CD4-positive, alpha-beta T cell treated with Interleukin-17A for 1 hour (primary cell): Measurements from ENCODE around the gene RPS6KB2.

Source experiments
- DNase-seq: peaks from one replicate; pipeline ENCODE4 v3.0.0-alpha.2; 2020

Gene RPS6KB2

DNA sequence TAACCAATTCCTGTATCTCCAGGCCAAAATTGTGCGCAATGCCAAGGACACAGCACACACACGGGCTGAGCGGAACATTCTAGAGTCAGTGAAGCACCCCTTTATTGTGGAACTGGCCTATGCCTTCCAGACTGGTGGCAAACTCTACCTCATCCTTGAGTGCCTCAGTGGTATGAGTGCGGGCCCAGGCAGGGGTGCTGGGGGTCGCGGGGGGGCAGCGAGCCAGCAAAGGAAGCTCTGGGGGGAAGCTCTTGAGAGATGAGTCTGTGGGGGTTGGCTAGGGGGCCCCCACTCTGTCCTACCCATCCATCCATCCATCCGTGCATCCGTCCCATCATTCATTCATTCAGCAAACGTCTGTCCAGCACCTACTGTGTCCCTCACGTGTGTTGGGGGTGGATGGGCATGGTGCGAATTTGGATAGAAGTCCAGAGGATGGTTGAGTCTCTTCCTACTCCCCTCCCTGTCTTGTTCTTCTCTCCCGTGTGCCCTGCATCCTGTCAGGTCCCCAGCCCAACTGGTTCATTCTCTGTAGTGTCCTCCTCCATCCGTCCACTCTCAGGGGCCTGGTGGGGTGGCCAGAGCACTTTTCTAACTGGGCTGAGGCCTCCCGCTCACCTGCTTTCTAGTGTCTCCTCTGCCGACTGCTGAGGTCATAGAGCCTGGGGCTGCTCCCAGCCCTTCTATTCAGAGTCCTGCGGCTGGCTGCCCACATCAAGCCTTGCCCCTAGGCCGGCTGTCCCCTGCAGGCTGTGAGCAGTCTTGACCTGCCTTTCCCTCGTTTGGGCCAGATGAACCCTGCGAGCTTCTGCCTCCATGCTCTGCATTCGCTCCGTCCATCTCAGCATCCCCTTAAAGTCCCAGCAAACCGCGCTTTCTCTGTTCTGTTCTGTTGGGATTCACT, 3.3 kb downstream of the RPS6KB2 start:
- DNase-seq, result no peak

DNA sequence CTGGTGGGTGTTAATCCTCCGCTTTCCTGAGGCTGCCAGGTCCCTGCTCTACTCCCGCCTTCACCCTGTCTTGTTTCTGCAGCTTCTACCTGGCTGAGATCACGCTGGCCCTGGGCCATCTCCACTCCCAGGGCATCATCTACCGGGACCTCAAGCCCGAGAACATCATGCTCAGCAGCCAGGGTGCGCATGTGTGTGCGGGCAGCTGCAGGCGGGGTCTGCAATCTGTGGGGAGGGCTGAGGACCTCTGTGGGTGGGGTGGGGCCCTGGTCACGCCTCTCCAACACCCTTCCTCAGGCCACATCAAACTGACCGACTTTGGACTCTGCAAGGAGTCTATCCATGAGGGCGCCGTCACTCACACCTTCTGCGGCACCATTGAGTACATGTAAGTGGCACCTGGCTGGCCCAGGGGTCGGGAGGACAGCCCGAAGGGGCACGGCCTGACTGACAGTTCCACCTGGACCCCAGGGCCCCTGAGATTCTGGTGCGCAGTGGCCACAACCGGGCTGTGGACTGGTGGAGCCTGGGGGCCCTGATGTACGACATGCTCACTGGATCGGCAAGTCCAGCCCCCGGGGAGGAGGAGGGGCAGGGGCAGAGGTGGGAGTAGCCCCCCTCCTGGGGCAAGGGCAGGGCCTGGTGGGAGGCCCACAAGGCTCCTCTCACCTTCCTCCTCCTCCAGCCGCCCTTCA, 4.5 kb downstream of the RPS6KB2 start:
- no peak for DNase-seq

- DNase-seq, result peak; percentile 39
Measured at GRCh38 chr11:67433536-67434394, 5.5 kb downstream of the RPS6KB2 start.

DNA sequence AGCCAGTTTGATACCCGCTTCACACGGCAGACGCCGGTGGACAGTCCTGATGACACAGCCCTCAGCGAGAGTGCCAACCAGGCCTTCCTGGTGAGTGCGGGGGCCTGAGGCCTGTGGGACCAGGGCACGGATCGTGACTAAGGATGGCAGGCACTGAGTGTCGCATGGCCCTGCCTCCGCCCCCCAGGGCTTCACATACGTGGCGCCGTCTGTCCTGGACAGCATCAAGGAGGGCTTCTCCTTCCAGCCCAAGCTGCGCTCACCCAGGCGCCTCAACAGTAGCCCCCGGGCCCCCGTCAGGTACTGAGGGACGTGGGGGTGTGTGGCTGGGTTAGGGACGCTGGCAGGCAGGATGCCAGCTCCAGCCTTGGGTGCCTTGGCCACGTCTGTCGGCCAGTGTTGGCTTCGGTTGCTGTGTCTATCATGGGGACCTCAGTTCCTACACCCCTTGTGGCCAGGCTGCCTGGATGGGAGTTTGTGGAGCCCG, 6.1 kb downstream of the RPS6KB2 start:
- peak; percentile 26 for DNase-seq

DNA sequence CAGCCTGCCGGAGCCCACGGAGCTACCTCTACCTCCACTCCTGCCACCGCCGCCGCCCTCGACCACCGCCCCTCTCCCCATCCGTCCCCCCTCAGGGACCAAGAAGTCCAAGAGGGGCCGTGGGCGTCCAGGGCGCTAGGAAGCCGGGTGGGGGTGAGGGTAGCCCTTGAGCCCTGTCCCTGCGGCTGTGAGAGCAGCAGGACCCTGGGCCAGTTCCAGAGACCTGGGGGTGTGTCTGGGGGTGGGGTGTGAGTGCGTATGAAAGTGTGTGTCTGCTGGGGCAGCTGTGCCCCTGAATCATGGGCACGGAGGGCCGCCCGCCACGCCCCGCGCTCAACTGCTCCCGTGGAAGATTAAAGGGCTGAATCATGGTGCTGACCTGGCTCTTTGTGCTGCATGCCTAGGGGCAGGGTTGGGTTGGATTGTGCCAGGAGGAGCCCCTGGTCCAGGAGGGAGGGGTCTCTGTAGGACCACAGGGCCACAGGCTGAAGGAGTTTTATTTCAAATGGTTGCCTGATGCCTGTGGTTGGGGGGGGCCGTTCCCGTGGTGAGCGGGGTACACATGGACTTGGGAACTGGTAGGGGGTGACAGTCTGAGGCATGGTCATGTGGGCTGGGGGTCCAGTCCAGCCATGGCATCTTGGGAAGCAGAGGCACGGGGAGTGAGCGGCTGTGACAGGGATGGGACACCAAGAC, 6.9 kb downstream of the RPS6KB2 start:
- peak; percentile 19 for DNase-seq

DNA sequence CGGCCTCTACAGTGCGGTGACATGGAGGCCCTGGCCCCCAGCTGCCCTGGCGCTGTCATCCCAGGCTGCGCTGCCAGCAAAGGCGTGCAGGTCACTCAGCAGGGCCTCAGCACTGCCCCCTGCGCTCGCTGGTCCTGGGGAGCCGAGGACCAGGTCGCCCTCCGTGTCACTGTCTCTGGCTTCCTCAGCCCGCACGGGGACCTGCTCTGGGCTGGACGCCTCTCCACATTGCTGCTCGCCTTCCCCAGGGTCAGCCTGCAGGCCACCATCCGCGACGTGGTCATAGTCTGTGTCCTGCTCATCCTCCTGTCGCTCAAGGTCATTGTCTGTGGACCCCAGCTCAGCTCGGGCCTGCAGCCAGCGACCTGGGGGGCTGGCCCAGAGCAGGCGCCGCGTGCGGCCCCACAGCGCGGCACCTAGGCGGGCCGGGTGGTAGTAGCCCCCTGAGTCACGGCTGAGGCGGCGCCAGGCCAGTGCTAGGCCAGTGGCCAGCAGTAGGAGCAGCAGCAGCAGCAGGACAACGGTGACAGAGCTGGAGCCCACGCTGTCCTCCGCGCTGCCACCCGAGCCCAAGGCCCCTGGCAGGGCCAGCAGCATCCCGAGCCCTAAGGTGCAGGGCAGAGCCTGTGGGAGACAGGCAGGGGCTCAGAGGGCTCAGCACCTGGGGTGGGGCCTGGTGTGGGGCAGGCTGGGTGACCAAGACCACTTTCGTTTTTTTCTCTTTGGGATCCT, 7.6 kb downstream of the RPS6KB2 start:
- DNase-seq, result no peak

DNA sequence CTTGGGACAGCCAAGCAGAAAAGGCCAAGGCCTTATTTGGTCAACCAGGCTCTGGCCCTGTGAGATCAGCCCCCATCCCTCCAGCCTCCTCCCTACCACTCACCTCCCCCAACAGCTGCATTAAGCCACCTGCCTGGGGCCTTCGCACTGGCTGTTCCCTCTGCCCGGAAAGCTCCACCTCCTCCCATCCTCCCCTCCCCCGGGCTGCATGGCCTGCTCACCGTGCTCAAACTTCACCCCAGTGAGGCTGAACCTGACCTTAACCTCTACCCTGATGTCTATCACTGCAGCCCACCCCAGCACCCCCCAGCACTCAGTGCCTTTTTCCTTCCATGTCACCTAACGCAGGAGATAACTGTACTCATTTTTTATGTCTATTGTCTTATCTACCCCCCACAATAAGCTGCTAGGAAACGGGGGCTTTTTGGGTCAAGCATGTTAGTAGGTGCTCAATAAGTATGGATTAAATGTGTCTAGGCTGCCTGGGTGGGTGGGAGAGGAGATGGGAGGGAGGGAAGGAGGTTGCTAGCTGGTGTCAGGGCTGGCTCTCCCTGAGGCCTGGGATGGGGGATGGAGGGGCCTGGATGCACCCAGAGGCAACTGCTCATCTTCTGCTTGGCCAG, 8.3 kb downstream of the RPS6KB2 start:
- DNase-seq, result peak; percentile 67

GRCh38 chr11:67437082-67437808, 9.0 kb downstream of the RPS6KB2 start, which contains the start of gene PTPRCAP:
PTPRCAP (minus strand) TSS chr11:67437682; CDS start chr11:67437619, 63 bp downstream.
- DNase-seq, result peak; percentile 79

- DNase-seq, result no peak
Measured at GRCh38 chr11:67437809-67438157, 9.5 kb downstream of the RPS6KB2 start.

GRCh38 chr11:67438158-67438902, 10.0 kb downstream of the RPS6KB2 start:
- DNase-seq, result peak; percentile 79

DNA sequence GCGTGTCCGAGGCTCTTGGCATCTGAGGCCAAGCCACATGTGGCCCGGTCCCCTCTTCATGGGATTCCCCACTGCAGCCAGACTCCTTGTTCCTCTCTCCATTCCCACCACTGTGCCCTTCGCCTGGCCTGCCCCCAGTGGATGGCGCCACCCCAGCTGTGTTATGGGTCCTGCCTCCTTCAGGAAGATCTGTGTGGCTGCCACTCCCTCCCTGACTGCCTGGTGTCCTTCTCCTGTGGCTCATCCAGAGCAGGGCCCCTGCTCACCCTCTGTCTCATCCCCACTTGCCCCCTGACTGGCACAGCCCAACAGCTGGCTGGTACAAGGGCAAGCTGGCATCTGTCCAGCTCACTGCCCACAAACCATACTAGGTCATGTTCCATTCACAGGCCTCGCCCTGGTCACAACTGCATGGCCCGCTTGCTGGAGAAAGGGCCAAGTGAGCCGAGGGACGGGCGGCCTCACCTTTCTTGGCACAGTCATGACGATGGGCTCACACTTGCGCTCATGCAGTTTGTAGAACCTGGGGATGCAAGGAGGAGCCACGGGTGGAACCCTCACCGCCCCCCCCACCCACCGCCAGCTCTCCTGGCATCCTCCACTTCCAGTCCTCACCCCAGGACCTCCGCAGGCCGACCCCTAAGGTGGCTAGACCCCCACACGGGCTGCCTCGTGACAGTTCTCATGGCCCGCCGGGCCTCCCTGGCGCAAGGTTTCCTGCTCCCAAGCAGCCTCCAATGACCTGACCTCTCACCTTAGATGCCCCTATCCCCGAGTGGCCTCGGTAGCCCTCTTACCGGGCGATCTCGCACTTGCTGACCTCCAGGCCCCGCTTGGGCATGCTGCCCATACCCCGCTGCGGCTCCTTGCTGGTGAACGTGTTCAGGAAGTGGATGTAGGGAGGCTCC, 11.3 kb downstream of the RPS6KB2 start:
- DNase-seq, result peak; percentile 39

DNA sequence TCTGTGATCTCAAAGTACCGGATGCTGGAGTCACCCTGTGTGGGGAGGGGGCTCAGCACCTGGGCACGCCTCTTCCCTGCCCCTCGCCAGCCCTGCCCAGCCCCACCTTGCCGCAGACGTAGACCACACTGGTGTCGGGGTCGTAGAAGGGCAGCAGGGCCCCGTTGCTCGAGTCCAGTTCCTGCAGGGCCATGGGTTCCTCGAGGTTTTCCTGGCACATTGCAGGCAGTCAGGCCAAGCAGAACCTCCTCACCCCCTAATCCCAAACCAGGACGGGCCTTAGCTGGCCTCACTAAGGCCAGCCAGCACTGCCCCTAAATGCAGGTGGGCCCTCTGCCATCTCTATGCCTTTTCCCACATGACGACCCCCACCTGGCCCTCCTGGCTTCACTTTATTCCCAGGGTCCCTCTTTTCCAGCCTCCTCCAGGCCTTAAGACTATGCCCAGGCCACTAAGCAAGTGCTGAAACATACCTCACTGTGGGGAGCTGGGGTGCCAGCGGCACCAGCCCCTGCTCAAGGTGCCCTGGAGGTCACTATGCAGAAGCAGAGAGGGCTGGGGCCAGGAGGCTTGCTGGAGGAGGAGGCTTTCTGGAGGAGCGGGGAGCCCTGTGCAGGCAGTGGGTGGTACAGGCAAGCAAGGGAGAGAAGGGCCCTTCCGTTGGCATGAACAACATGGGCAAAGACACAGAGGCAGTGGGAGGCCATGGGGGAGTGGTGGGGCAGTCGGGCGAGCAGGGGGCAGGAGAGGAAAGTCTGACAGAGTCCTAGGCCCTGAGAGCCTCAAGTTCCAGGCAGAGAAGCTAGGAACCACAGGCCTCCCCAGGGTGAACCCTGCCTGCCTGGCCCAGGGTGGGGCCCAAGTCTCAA, 12.2 kb downstream of the RPS6KB2 start:
- DNase-seq, result peak; percentile 39

DNA sequence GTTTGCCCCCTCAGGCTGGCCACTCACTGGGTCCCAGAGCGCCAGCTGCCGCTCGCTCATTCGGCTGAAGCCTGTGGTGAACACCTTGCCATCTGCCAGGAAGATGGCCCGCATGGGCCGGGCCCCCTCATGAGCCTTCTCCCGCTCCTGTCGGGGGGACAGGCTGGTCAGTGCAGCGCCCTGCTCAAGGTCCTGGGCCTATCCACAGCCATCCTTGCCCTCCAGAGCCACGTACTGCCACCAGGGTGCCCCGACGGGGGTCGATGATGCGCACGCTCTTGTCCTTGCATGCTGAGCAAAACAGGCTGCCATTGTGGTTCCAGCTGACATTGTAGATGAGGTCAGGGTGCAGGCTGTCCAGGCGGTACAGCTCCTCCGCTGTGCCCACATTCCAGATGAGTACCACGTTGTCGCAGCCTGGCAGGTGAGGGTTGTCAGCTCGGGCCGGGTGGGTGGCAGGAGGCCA, 12.8 kb downstream of the RPS6KB2 start:
- peak; percentile 16 for DNase-seq

DNA sequence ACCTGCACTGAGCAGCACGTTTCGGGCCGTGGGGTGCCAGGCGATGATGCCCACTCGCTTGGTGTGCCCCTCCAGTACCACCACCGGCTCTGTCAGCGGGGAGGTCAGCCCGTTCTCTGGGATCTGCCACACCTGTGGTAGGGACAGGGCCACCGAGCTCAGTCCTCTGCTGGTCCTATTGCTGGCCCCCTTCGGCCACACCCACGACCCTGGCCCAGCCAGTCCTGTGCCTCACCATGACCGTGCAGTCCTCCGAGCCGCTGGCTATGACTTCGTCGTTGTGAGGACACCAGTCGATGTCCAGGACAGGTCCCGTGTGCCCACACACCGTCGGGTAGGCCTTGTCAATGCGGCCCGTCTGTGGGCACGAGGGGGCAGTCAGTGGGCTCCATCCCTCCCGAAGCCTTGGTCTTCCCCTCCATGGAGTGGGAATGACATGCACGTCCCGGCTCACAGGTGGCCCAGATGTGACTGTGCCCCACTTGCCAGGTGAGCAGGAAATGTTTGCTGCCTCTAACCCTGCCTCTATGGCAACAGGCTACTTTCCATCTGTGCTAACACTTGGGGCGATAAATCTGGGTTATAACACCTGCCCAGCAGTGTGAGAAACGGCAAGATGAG, 13.5 kb downstream of the RPS6KB2 start:
- peak; percentile 53 for DNase-seq

- DNase-seq, result peak; percentile 6
Measured at GRCh38 chr11:67442504-67443404, 14.5 kb downstream of the RPS6KB2 start.

- no peak for DNase-seq
Measured at GRCh38 chr11:67445515-67445914, 17.2 kb downstream of the RPS6KB2 start.
